ENCODE results near the gene PDE11A. TPM values are rescaled to one million over a fixed set of nuclear protein-coding genes. Genes with fewer than 3 reads are reported as not detected.

Gene PDE11A
- total RNA-seq, 1 donor from 2014 or later, result not detected

- TF ChIP-seq CTCF (IDR thresholded peaks at IDR 0.05), result no peak
- Mint-ChIP-seq H3K36me3 (ENCODE audit: low read depth) (no peaks in the 10 kb centered on the region), H3K4me3 (no peak overlapping the region), H3K4me1 (no peaks in the 10 kb centered on the region), H3K27me3 (no peaks in the 10 kb centered on the region), H3K27ac (no peak overlapping the region), H3K9me3 (no peaks in the 10 kb centered on the region)
- CTCF ChIA-PET, result no interaction called here
- POLR2A ChIA-PET, result no interaction called here
- DNase-seq (no peak), ATAC-seq (ENCODE audit: low read depth) (no peak)
- intact Hi-C loops (cut with micrococcal nuclease), result no loop called here
Measured at GRCh38 chr2:177575358-177575757, 497.2 kb downstream of the PDE11A start.

GRCh38 chr2:177574356-177574755, 498.2 kb downstream of the PDE11A start:
- intact Hi-C loops (cut with micrococcal nuclease), result no loop called here
- Mint-ChIP-seq H3K9me3 (no peaks in the 10 kb centered on the region), H3K27me3 (no peaks in the 10 kb centered on the region), H3K4me3 (no peak overlapping the region), H3K27ac (no peak overlapping the region), H3K36me3 (ENCODE audit: low read depth) (no peaks in the 10 kb centered on the region), H3K4me1 (no peaks in the 10 kb centered on the region)
- TF ChIP-seq CTCF (IDR thresholded peaks at IDR 0.05), result no peak
- POLR2A ChIA-PET, result no interaction called here
- ATAC-seq (ENCODE audit: low read depth) (no peak), DNase-seq (no peak)
- CTCF ChIA-PET, result no interaction called here

Other genes with a start within 250 kb of the PDE11A start
- gene RBM45, start 39.7 kb upstream of the PDE11A start, total RNA-seq, result 17.9 and 18.8 TPM in 2 replicates
- gene OSBPL6, start 121.7 kb upstream of the PDE11A start, total RNA-seq, result 0.10 TPM in 1 of 2 replicates, not detected in the other